Prostate gland (tissue), 2 donors: ENCODE data around the gene UAP1L1. TPM values are rescaled to one million over a fixed set of nuclear protein-coding genes. Genes with fewer than 3 reads are reported as not detected.

Experiments used
- DNase-seq: peaks from one replicate; pipeline ENCODE4 v3.0.0-alpha.2; 2019; ENCODE audit warnings: low spot score
- H3K27ac ChIP-seq, 2 donors: fragments of 200-600 bp; sonication (generic); 2 replicates each; pipeline ENCODE4 v1.5.1; 2017 to 2019
- H3K27me3 ChIP-seq: fragments of 200-600 bp; sonication (generic); replicated peaks from 2 replicates; pipeline ENCODE4 v1.5.1; 2019; ENCODE audit not compliant: insufficient read depth
- H3K36me3 ChIP-seq, 2 donors: fragments of 200-600 bp; sonication (generic); 1 replicate in 1 of 2; 2 replicates in 1 of 2; pipeline versions ENCODE4 v1.5.1 to v1.8.1; 2017 to 2019
- H3K4me1 ChIP-seq: fragments of 200-600 bp; sonication (generic); replicated peaks from 2 replicates; pipeline ENCODE4 v1.5.1; 2019
- H3K4me3 ChIP-seq, 2 donors: fragments of 200-600 bp; sonication (generic); 2 replicates each; pipeline ENCODE4 v1.5.1; 2017 to 2019
- H3K9me3 ChIP-seq: fragments of 200-600 bp; sonication (generic); 2 replicates; pipeline ENCODE4 v1.5.1; 2017
- POLR2A ChIP-seq: fragments of 450-650 bp; IDR thresholded peaks from one replicate; pipeline ENCODE4 v1.6.1; 2016; ENCODE audit warnings: antibody characterized with exemption, mild to moderate bottlenecking
- POLR2AphosphoS5 ChIP-seq: sonication (generic); formaldehyde crosslinking; IDR thresholded peaks from one replicate; pipeline ENCODE4 v1.6.1; 2017; ENCODE audit warnings: antibody characterized with exemption
- WGBS: methylation state at CpG from one replicate; pipeline ENCODE4 v1.1.5; 2018; 5-methylcytosine and 5-hydroxymethylcytosine counted together
- intact Hi-C: fragments of 100-400 bp; cut with DNase I; formaldehyde crosslinking; loops from one replicate; pipeline ENCODE4 v1.14.2; 2022
- total RNA-seq, 2 donors: library from RNA; depleted of rRNA; stranded (reverse); fragments of >200 nt; gene quantifications; one replicate each; pipeline ENCODE4 v1.1.0, GENCODE V29; 2016
- TF ChIP-seq, protein P1 (sequence below), 4 experiments: fragments of 200-600 bp in 2 of 4; fragments of 450-650 bp in 2 of 4; sonication (generic) in 2 of 4; IDR thresholded peaks; 1 replicate in 3 of 4; 2 replicates in 1 of 4; pipeline ENCODE4 v1.5.1; 2016 to 2019; ENCODE audit warnings: antibody characterized with exemption in 4 of 4, mild to moderate bottlenecking in 2 of 4, moderate library complexity in 2 of 4

Gene UAP1L1
- total RNA-seq, 2 donors from 2014 or later = 8.2 to 19.9 TPM

DNA sequence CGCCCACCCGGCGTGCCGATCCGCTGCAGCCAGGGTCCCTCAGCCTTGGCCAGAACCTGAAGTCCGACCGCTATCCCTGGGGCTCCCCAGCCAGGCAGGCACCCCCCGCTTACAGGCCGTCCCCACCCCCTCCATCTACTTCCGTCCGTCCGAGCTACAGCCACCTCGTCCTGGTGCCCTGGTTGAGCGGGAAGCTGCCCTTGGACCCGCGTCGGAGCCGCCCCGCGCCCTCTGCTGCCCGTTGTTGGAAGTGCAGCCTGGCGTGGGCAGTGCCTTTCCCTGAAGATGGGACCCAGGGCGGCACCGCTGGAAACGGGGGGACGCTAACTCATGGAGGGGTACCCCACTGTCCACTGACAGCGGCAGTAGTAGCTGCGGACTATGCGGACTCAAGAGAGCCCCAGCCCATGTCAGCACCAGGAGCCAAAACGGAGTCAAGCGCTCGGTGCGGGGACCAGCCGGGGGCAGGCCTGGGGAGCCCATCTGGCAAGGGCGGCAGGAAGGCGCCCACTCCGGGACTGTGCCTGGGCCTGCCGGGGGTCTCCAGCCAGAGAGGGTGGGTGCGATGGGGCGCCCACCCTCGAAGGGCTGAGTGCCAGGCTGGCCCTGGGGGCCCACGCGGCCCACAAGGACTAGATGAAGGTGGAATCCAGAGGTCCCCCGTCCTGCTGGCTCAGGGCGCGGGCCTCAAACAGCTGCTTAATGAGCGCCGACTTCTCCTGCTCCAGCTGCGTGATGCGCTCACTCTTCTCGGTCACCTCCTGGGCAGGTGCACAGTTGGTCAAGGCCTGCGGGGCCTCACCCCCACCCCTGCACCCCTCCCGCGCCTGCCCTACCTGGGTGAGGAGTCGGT is 13.1 kb upstream of the UAP1L1 start:
- Histone ChIP-seq H3K36me3 (no peaks in the 10 kb centered on the region), H3K27me3 (no peaks in the 10 kb centered on the region), H3K27ac (no peak overlapping the region), H3K9me3 (no peaks in the 10 kb centered on the region), H3K4me1 (no peaks in the 10 kb centered on the region), H3K4me3 (no peak overlapping the region)
- no peak for DNase-seq
- TF ChIP-seq, protein P1, sequence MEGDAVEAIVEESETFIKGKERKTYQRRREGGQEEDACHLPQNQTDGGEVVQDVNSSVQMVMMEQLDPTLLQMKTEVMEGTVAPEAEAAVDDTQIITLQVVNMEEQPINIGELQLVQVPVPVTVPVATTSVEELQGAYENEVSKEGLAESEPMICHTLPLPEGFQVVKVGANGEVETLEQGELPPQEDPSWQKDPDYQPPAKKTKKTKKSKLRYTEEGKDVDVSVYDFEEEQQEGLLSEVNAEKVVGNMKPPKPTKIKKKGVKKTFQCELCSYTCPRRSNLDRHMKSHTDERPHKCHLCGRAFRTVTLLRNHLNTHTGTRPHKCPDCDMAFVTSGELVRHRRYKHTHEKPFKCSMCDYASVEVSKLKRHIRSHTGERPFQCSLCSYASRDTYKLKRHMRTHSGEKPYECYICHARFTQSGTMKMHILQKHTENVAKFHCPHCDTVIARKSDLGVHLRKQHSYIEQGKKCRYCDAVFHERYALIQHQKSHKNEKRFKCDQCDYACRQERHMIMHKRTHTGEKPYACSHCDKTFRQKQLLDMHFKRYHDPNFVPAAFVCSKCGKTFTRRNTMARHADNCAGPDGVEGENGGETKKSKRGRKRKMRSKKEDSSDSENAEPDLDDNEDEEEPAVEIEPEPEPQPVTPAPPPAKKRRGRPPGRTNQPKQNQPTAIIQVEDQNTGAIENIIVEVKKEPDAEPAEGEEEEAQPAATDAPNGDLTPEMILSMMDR (IDR thresholded peaks at IDR 0.05) = peak; percentile 89 to 97 (median 96)
- TF ChIP-seq POLR2AphosphoS5 (peak; percentile 52), POLR2A (no peak)
- 48% methylated on average over 46 of the region's 55 CpGs for WGBS
- intact Hi-C loops = loop anchor here (10.0 kb wide), 1 partner anchor 279 kb away; no protein-coding TSS in a partner anchor

DNA sequence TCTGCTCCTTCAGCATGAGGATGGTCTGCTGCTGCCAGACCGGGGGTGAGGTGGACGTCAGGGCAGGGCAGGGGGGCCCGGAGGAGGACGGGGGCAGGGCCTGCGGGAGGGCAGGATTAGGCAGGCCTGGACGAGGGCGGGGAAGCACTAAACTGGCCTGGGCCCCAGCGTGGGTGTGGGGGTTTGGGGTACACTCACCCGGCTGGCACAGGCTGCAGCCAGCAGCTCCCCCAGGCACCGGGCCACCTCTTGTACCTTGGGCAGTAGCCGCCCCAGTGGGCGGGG is 12.5 kb upstream of the UAP1L1 start:
- no peaks in the 10 kb centered on the region for H3K36me3 ChIP-seq
- H3K4me3 ChIP-seq = no peak overlapping the region
- no peak for DNase-seq
- intact Hi-C loops = loop anchor here (10.0 kb wide), 1 partner anchor 280 kb away; no protein-coding TSS in a partner anchor
- H3K27ac ChIP-seq = no peak overlapping the region
- TF ChIP-seq POLR2A (no peak), POLR2AphosphoS5 (no peak)
- TF ChIP-seq, protein P1 (IDR thresholded peaks at IDR 0.05) = no peak
- no peaks in the 10 kb centered on the region for H3K27me3 ChIP-seq
- H3K9me3 ChIP-seq = no peaks in the 10 kb centered on the region
- H3K4me1 ChIP-seq = peaks cover 3% of the 10 kb centered on the region
- 62% methylated on average over 12 of the region's 12 CpGs for WGBS

DNA sequence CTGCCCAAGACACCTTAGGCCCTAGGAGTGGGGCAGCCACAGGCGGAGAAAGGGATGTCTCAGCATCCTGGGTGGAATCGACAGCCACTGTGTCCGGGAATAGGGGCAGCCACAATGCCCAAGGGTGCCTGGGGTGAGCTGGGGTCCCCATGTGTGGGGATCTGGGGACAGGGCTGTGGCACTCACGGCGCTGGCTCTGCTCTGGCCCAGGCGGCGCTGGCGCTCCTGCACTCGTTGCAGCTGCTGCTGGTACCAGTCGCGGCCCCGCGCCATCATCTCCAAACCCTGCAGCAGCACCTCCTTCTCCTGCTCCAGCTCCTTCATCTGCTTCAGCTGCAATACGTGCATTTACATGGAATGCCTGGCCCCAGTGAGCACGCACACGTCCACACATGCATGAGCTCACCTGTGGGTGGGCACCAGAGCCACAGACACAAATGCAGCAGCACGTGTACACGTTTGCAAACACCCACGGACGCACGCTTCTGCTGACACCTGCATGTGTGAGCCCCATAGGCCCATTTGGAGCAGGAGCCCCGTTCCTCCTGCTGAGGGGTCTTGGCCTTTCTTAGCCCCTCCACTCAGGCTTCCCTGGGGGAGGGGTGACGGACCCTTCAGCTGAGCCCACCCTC is 11.9 kb upstream of the UAP1L1 start:
- TF ChIP-seq POLR2AphosphoS5 (no peak), POLR2A (no peak)
- TF ChIP-seq, protein P1 (IDR thresholded peaks at IDR 0.05) = no peak
- intact Hi-C loops = loop anchor here (10.0 kb wide), 1 partner anchor 281 kb away; no protein-coding TSS in a partner anchor
- H3K4me1 ChIP-seq = peaks cover 3% of the 10 kb centered on the region
- no peaks in the 10 kb centered on the region for H3K36me3 ChIP-seq
- no peaks in the 10 kb centered on the region for H3K9me3 ChIP-seq
- WGBS = 94% methylated on average over 23 of the region's 23 CpGs
- DNase-seq = no peak
- H3K27ac ChIP-seq = no peak overlapping the region
- H3K4me3 ChIP-seq = no peak overlapping the region
- no peaks in the 10 kb centered on the region for H3K27me3 ChIP-seq

DNA sequence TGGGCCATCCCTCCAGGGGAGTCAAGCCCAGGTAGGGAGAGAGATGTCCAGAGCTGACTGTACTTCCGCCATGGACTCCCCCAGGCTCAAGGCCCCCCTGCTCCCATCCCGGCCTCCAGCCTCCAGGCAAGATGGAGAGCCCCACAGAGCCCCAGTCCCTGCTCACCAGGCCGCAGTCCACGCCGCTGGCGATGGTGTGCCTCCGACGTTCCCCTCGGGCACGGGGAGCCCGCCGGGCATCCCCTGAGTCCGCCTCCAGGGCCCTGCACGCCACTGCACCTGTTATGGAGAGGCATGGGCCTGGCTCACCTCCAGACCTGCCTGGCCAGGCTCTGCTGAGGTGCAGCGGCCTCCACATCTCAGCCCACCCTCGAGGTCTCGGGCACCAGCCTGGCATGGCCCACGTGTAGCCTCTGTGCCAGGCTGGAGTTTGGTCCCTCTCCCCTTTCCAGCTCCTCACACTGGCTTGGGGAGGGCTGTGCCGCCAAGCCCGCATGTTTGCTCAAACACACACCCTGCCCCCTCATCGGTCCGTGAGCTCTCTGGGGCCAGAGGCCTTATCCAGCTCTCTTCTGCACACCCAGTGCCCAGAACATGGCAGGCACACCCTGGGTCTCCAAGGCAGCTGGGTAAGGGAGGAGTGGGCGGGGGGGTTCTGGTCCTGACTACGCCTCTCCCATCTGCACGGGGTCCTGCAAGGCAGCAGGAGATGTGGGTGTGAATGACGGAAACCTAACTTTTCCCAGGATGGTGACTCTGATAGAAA is 11.0 kb upstream of the UAP1L1 start:
- intact Hi-C loops = loop anchor here (10.0 kb wide), 1 partner anchor 281 kb away; no protein-coding TSS in a partner anchor

More for the DNA sequence above, 11.0 kb upstream of the UAP1L1 start:
- Histone ChIP-seq H3K4me3 (no peak overlapping the region), H3K9me3 (no peaks in the 10 kb centered on the region), H3K4me1 (peaks cover 3% of the 10 kb centered on the region), H3K27me3 (no peaks in the 10 kb centered on the region), H3K36me3 (no peaks in the 10 kb centered on the region), H3K27ac (no peak overlapping the region)
- no peak for DNase-seq
- 80% methylated on average over 14 of the region's 26 CpGs for WGBS
- TF ChIP-seq, protein P1 (IDR thresholded peaks at IDR 0.05) = no peak
- TF ChIP-seq POLR2AphosphoS5 (no peak), POLR2A (no peak)
